Hair follicular keratinocyte (primary cell): ENCODE results near the gene PAPPA2. TPM values are rescaled to one million over a fixed set of nuclear protein-coding genes. Genes with fewer than 3 reads are reported as not detected.

Experiments used
- total RNA-seq: library from RNA; depleted of rRNA; stranded (reverse); fragments of >200 nt; gene quantifications from 2 replicates; pipeline ENCODE4 v1.2.3, GENCODE V29; 2015

The PAPPA2 gene, protein sequence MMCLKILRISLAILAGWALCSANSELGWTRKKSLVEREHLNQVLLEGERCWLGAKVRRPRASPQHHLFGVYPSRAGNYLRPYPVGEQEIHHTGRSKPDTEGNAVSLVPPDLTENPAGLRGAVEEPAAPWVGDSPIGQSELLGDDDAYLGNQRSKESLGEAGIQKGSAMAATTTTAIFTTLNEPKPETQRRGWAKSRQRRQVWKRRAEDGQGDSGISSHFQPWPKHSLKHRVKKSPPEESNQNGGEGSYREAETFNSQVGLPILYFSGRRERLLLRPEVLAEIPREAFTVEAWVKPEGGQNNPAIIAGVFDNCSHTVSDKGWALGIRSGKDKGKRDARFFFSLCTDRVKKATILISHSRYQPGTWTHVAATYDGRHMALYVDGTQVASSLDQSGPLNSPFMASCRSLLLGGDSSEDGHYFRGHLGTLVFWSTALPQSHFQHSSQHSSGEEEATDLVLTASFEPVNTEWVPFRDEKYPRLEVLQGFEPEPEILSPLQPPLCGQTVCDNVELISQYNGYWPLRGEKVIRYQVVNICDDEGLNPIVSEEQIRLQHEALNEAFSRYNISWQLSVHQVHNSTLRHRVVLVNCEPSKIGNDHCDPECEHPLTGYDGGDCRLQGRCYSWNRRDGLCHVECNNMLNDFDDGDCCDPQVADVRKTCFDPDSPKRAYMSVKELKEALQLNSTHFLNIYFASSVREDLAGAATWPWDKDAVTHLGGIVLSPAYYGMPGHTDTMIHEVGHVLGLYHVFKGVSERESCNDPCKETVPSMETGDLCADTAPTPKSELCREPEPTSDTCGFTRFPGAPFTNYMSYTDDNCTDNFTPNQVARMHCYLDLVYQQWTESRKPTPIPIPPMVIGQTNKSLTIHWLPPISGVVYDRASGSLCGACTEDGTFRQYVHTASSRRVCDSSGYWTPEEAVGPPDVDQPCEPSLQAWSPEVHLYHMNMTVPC (N-terminal part only)
- 0.46 and 1.5 TPM in 2 replicates for total RNA-seq

DNA sequence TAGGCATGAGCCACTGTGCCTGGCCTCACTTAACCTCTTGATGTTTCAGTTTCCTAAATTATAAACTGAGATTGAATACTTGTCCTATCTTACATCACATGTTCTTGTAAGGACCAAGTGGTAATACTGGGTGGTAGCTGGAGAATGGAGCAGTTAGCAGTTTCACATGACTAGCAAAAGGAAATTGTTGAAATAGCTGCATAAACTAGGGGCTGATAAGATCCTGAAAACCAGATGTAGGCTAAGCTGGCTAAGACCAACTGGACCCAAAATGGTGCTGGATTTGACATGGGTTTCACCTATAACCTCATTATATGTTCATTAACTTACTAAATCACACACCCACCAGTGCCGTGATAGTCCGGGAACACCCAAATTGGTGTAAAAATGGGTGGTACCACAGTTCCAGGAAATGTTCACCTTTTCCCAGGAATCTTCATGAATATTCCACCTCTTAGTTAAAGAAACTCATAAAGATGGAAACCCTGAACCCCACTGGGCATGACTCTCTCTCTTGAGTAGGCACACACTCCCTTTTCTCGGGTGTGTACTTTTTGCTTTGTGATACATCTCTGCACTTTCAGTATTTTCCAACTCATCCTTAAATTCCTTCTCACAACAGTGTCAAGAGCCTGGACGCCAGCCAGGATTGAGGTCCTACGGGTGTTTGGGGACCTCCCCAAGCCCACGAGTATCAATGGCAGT lies at the start of gene PAPPA2:
TSS of gene PAPPA2 (plus strand) at position 502 of the 705 bp plus-strand sequence. CDS start 93,148 bp downstream, outside the sequence.

